ENCODE data around the gene CCDC195. TPM values are rescaled to one million over a fixed set of nuclear protein-coding genes. Genes with fewer than 3 reads are reported as not detected.
A peak's percentile ranks its signal among the peaks of the same experiment; 100 is the strongest.

CCDC195 gene
- total and polyA plus RNA-seq, 2 donors (not counting 1 experiment from before 2014, with no cell fraction given) = not detected

DNA sequence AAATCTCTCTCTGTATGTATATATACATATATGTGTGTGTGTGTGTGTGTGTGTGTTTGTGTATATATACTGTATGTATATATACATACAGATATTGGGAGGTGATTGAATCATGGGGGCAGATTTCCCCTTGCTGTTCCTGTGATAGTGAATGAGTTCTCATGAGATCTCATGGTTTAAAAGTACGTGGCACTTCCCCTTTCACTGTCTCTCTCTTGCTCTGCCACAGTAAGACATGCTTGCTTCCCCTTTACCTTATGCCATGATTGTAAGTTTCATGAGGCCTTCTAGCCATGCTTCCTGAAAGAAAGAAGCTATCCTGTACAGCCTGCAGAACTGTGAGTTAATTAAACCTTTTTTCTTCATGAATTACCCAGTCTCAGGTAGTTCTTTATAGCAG, 18.8 kb upstream of the CCDC195 start:
- no peak overlapping the region for H3K4me3 Mint-ChIP-seq
- H4K20me1 ChIP-seq (ENCODE audit: control insufficient read depth, insufficient read depth, low read length, poor library complexity, severe bottlenecking) = no peaks in the 10 kb centered on the region
- no peaks in the 10 kb centered on the region for H3K79me2 ChIP-seq (ENCODE audit: control insufficient read depth, insufficient read depth, low read length)
- no peak overlapping the region for H2AFZ ChIP-seq (ENCODE audit: insufficient read depth, low read depth, low read length, poor library complexity, severe bottlenecking)
- peak overlapping the region; percentile 57 for H3K27ac Mint-ChIP-seq
- H3K27ac ChIP-seq (ENCODE audit: low read length in 2 of 2) = no peak overlapping the region
- peaks cover 8% of the 10 kb centered on the region for H3K4me1 Mint-ChIP-seq
- TF ChIP-seq, protein P1, sequence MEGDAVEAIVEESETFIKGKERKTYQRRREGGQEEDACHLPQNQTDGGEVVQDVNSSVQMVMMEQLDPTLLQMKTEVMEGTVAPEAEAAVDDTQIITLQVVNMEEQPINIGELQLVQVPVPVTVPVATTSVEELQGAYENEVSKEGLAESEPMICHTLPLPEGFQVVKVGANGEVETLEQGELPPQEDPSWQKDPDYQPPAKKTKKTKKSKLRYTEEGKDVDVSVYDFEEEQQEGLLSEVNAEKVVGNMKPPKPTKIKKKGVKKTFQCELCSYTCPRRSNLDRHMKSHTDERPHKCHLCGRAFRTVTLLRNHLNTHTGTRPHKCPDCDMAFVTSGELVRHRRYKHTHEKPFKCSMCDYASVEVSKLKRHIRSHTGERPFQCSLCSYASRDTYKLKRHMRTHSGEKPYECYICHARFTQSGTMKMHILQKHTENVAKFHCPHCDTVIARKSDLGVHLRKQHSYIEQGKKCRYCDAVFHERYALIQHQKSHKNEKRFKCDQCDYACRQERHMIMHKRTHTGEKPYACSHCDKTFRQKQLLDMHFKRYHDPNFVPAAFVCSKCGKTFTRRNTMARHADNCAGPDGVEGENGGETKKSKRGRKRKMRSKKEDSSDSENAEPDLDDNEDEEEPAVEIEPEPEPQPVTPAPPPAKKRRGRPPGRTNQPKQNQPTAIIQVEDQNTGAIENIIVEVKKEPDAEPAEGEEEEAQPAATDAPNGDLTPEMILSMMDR (IDR thresholded peaks at IDR 0.05) = no peak
- no peak for TF ChIP-seq EZH2 (IDR thresholded peaks at IDR 0.05; ENCODE audit: borderline replicate concordance, insufficient read depth, low read depth, low read length, poor library complexity, severe bottlenecking)
- H3K4me2 ChIP-seq (replicated peaks; ENCODE audit: low read depth, low read length, poor library complexity, severe bottlenecking) = no peak overlapping the region
- no peak for DNase-seq
- H3K4me3 ChIP-seq (ENCODE audit: control extremely low read depth in 1 of 5, extremely low read depth in 1 of 5, insufficient read depth in 1 of 5, low read depth in 2 of 5, low read length in 4 of 5) = no peak overlapping the region
- ChIA-PET CTCF (no interaction called here), POLR2A (no interaction called here)
- no peak overlapping the region for H3K9ac ChIP-seq (ENCODE audit: low read length)
- peaks cover 0 to 20% (median 14%) of the 10 kb centered on the region in 3 donors for H3K9me3 ChIP-seq (ENCODE audit: control extremely low read depth in 1 of 3, control insufficient read depth in 2 of 3, insufficient read depth in 1 of 3, low read length in 2 of 3)
- H3K9me3 Mint-ChIP-seq (ENCODE audit: insufficient read depth) = peaks cover 12% of the 10 kb centered on the region
- no peaks in the 10 kb centered on the region for H3K27me3 ChIP-seq (replicated peaks in 1 of 4; ENCODE audit: control extremely low read depth in 1 of 4, control insufficient read depth in 3 of 4, insufficient read depth in 4 of 4, low read length in 3 of 4)
- no peak for ATAC-seq (ENCODE audit: low read depth)
- intact Hi-C loops (cut with micrococcal nuclease) = no loop called here
- no peaks in the 10 kb centered on the region for H3K36me3 ChIP-seq (replicated peaks in 1 of 2; ENCODE audit: control extremely low read depth in 1 of 2, control insufficient read depth in 1 of 2, extremely low read depth in 1 of 2, insufficient read depth in 2 of 2, low read length in 1 of 2)
- H3K27me3 Mint-ChIP-seq = no peaks in the 10 kb centered on the region
- no CpG with 5 or more reads among the region's 1 CpG for WGBS (ENCODE audit: insufficient coverage)
- no peaks in the 10 kb centered on the region for H3K4me1 ChIP-seq (ENCODE audit: control insufficient read depth in 2 of 2, insufficient read depth in 2 of 2, low read length in 2 of 2)

DNA sequence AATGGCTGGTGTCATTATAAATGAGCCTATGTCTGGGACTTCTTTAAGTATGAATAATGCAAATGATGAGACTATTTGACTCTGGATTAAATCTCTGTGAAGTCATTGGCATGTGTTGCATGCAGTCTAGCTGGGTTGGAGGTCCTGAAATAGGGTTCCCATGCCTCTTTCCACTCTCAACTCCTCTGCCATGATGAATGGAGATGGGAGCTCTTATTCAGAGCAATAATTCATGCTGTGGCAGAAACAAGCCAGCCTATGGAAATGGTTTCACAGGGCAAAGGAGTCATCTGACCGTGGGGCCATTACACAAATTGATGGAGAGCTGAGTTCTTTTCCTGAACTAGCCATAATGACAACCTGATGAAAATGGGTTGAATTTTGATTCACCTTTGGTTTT, 15.5 kb upstream of the CCDC195 start:
- no peak overlapping the region for H2AFZ ChIP-seq (ENCODE audit: insufficient read depth, low read depth, low read length, poor library complexity, severe bottlenecking)
- ChIA-PET CTCF (interaction anchor here (0.5 kb wide), 1 partner anchor 394 kb away, joined by 3 read pairs; no protein-coding TSS in a partner anchor), POLR2A (no interaction called here)
- H3K9me3 Mint-ChIP-seq (ENCODE audit: insufficient read depth) = peaks cover 14% of the 10 kb centered on the region
- no peak overlapping the region for H3K4me3 ChIP-seq (ENCODE audit: control extremely low read depth in 1 of 5, extremely low read depth in 1 of 5, insufficient read depth in 1 of 5, low read depth in 2 of 5, low read length in 4 of 5)
- H3K4me1 Mint-ChIP-seq = peaks cover 3% of the 10 kb centered on the region
- WGBS (ENCODE audit: insufficient coverage) = no CpG with 5 or more reads among the region's 1 CpG
- H4K20me1 ChIP-seq (ENCODE audit: control insufficient read depth, insufficient read depth, low read length, poor library complexity, severe bottlenecking) = no peaks in the 10 kb centered on the region
- DNase-seq (no peak), ATAC-seq (ENCODE audit: low read depth) (no peak)
- no peak overlapping the region for H3K4me2 ChIP-seq (replicated peaks; ENCODE audit: low read depth, low read length, poor library complexity, severe bottlenecking)
- no peak overlapping the region for H3K4me3 Mint-ChIP-seq
- no peak overlapping the region for H3K27ac Mint-ChIP-seq
- H3K27ac ChIP-seq (ENCODE audit: low read length in 2 of 2) = no peak overlapping the region
- no peaks in the 10 kb centered on the region for H3K36me3 ChIP-seq (replicated peaks in 1 of 2; ENCODE audit: control extremely low read depth in 1 of 2, control insufficient read depth in 1 of 2, extremely low read depth in 1 of 2, insufficient read depth in 2 of 2, low read length in 1 of 2)
- no peak for TF ChIP-seq EZH2 (IDR thresholded peaks at IDR 0.05; ENCODE audit: borderline replicate concordance, insufficient read depth, low read depth, low read length, poor library complexity, severe bottlenecking)
- TF ChIP-seq, protein P1 (IDR thresholded peaks at IDR 0.05) = no peak
- intact Hi-C loops (cut with micrococcal nuclease) = no loop called here
- H3K9ac ChIP-seq (ENCODE audit: low read length) = no peak overlapping the region
- no peaks in the 10 kb centered on the region for H3K79me2 ChIP-seq (ENCODE audit: control insufficient read depth, insufficient read depth, low read length)
- H3K9me3 ChIP-seq (ENCODE audit: control extremely low read depth in 1 of 3, control insufficient read depth in 2 of 3, insufficient read depth in 1 of 3, low read length in 2 of 3) = peaks cover 0 to 27% (median 16%) of the 10 kb centered on the region in 3 donors
- no peaks in the 10 kb centered on the region for H3K27me3 ChIP-seq (replicated peaks in 1 of 4; ENCODE audit: control extremely low read depth in 1 of 4, control insufficient read depth in 3 of 4, insufficient read depth in 4 of 4, low read length in 3 of 4)
- no peaks in the 10 kb centered on the region for H3K27me3 Mint-ChIP-seq
- H3K4me1 ChIP-seq (ENCODE audit: control insufficient read depth in 2 of 2, insufficient read depth in 2 of 2, low read length in 2 of 2) = no peaks in the 10 kb centered on the region
